ENCODE measurements around the gene TCEAL9.
"Not testable (repeated sequence)": the region's sequence is repeated elsewhere in the genome, so short reads cannot be mapped to it uniquely, and the experiment has no call there.

TCEAL9 gene

GRCh38 chrX:103356130-103356798, at the start of gene TCEAL9:
TCEAL9 (plus strand) TSS chrX:103356506; CDS start chrX:103357685, 1,179 bp downstream.
- peak; percentile 15 for DNase-seq

- no peak for DNase-seq
These were observed 46.3 kb upstream of the TCEAL9 start for GRCh38 chrX:103309860-103310554.

GRCh38 chrX:103310555-103311398, 45.5 kb upstream of the TCEAL9 start, which contains the start of gene BEX2:
BEX2 (minus strand) TSS chrX:103310990; CDS start chrX:103309976, 1,014 bp downstream.
- peak; percentile 51 for DNase-seq

- DNase-seq, result no peak
These were observed 44.9 kb upstream of the TCEAL9 start for GRCh38 chrX:103311399-103311780.

- DNase-seq, result no peak
These were observed 26.3 kb upstream of the TCEAL9 start, which contains the start of gene TCEAL7 for GRCh38 chrX:103329991-103330390. TCEAL7 (plus strand) TSS chrX:103330239; CDS start chrX:103331404, 1,165 bp downstream.

GRCh38 chrX:103330681-103331288, 25.5 kb upstream of the TCEAL9 start:
- no peak for DNase-seq

- no peak for DNase-seq
These were observed 17.6 kb upstream of the TCEAL9 start for GRCh38 chrX:103338663-103339062.

- DNase-seq, result peak; percentile 21
These were observed 13.2 kb upstream of the TCEAL9 start for GRCh38 chrX:103343105-103343504.

GRCh38 chrX:103344606-103345005, 11.7 kb upstream of the TCEAL9 start:
- no peak for DNase-seq

GRCh38 chrX:103347682-103348397, 8.5 kb upstream of the TCEAL9 start:
- no peak for DNase-seq

- DNase-seq, result no peak
These were observed 552 bp downstream of the TCEAL9 start for GRCh38 chrX:103356858-103357257.

GRCh38 chrX:103357871-103358270, 1.6 kb downstream of the TCEAL9 start:
- no peak for DNase-seq

- DNase-seq, result not testable (repeated sequence)
These were observed 3.3 kb downstream of the TCEAL9 start for GRCh38 chrX:103359605-103360004.

GRCh38 chrX:103360092-103360491, 3.8 kb downstream of the TCEAL9 start:
- DNase-seq, result no peak

- DNase-seq, result no peak
These were observed 4.6 kb downstream of the TCEAL9 start for GRCh38 chrX:103360916-103361315.

- DNase-seq, result no peak
These were observed 5.5 kb downstream of the TCEAL9 start for GRCh38 chrX:103361798-103362197.

GRCh38 chrX:103362474-103362873, 6.2 kb downstream of the TCEAL9 start:
- no peak for DNase-seq

- DNase-seq, result no peak
These were observed 6.7 kb downstream of the TCEAL9 start for GRCh38 chrX:103363046-103363445.

GRCh38 chrX:103367502-103367901, 11.2 kb downstream of the TCEAL9 start:
- no peak for DNase-seq

GRCh38 chrX:103369479-103369878, 13.2 kb downstream of the TCEAL9 start:
- DNase-seq, result no peak

GRCh38 chrX:103372886-103373285, 16.6 kb downstream of the TCEAL9 start:
- DNase-seq, result no peak

- DNase-seq, result no peak
These were observed 17.3 kb downstream of the TCEAL9 start for GRCh38 chrX:103373581-103373980.
